SW 1271 (cell line): ENCODE measurements around the gene SUN1.
"Not testable (repeated sequence)": the region's sequence is repeated elsewhere in the genome, so short reads cannot be mapped to it uniquely, and the experiment has no call there.

Source experiments
- DNase-seq, 2 experiments: peaks; one replicate each; lab custom pipeline; 2025; lab: John Stamatoyannopoulos, UW

SUN1 gene

DNA sequence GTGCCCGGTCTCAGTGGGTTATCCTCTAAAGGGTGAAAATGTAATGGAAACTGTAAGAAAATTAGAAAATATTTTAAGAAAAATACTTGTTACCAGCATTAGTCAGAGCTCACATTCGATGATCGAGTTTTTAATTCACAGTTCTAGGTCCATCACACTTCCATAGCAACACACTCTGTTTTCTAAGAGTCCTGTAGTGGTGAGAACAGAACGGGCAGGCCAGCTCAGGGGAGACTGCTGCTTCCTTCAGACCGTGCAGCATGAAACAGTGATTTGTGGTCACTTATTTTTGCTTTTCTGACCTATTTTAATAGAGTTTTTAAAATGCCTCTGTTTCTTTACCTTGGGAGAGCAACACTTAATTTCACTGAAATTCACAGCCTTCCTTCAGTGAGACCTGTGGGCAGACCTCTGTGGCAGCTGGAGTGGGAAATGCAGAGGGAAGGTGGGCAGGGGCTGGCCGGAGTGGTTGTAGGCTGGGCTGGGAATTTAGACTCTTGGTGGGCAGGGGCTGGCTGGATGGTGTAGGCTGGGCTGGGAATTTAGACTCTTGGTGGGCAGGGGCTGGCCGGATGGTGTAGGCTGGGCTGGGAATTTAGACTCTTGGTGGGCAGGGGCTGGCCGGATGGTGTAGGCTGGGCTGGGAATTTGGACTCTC is 1.5 kb downstream of the SUN1 start:
- no peak for DNase-seq

DNA sequence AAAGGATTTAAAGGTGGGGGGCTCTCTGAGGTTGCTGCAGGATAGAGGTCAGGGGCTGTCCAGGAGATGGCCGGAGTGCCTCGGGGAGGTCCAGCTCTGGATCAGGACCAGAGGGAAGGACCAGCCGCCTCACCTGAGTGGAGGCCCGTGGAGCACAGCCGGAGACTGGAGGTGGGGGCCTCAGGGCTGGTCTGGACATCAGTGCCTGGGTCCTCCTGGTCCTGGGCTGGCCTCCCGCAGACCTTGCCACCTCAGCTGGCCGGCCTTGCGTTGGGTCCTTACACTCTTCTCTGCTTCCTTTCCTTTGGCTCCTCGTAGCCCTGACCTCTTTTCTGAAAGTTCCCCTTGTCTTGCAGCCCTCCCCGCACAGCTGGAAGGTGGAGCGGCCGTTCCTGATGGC is 2.0 kb downstream of the SUN1 start:
- DNase-seq, result no peak

DNA sequence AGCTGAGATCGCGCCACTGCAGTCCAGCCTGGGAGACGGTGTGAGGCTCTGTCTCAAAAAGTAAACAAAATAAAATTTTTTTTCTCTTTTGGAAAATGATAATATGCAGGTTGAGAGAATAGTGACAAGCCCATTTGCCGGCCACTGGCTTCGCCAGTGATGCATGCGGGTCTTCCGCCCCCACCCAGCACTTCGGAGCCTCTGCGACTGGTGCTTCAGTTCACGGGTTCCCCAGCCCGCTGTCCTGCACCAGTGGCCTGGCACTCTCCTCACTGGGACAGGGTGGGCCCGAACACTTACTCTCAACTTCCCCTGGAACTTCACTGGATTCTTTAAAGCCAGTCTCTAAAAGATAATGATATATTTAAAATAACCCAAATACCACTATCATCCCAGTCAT is 2.7 kb downstream of the SUN1 start:
- no peak for DNase-seq

DNA sequence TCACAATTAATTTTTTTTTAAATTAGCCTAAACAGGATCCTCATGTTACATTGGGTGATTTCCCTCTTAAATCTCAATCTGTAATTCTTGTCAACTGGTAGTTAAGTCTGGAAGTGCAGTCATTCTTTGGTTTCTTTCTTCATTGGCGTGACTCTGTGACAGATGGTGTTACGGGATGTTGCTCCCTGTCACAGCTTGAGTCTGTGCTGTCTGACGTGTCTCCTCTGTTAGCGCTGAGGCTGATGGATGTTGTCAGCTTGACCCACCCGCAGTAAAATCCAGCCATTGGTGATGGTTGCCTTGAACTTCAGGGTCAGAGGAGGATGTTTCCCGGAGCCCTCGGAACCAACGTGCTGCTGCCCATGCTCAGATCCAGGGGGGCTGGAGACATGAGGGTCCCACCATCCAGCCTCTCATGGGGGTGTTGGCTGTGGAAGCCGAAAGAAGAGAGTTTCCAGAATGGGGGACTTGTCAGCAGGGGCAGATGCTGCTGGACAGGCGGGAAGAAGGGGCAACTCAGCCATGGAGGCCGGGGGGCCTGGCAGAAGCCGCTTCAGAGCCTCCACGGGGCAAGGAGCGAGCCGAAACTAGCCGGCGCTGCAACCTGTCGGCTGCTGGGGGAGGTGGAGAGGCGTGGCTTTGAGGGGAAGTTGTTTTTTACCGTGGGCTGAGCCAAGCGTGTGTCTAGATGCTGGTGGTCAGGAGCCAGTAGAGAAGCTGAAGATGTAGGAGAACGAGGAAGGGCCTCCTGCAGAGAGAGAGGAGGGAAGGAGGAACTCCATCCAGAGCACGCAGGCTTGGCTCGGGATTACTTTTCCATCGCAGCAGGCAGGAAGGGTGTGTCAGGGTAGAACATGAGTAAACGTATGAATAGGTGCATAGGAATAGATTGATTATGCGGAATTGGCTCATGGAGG is 3.5 kb downstream of the SUN1 start:
- no peak for DNase-seq

- DNase-seq, result peak in 1 of 2 experiments; percentile 48
These were observed 4.2 kb downstream of the SUN1 start for GRCh38 chr7:836429-836828.

DNA sequence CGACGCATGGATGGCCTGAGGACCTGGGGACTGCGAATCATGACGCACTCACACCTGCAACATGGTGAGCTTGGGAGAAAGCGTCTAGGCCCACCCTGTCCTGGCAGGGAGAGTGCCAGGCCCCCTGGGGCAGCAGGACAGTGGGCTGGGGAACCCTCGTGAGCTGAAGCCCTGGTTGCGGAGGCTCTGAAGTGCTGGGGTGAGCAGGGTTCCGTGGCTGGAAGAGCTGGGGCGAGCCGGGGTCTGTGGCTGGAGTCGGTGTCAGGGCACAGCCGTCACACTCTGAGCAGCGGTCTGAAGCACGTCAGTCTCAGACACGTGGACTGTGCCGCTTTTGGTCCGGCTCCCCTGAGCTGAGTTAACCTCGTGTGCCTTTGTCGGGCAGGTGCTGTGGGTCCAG is 4.7 kb downstream of the SUN1 start:
- no peak for DNase-seq

DNA sequence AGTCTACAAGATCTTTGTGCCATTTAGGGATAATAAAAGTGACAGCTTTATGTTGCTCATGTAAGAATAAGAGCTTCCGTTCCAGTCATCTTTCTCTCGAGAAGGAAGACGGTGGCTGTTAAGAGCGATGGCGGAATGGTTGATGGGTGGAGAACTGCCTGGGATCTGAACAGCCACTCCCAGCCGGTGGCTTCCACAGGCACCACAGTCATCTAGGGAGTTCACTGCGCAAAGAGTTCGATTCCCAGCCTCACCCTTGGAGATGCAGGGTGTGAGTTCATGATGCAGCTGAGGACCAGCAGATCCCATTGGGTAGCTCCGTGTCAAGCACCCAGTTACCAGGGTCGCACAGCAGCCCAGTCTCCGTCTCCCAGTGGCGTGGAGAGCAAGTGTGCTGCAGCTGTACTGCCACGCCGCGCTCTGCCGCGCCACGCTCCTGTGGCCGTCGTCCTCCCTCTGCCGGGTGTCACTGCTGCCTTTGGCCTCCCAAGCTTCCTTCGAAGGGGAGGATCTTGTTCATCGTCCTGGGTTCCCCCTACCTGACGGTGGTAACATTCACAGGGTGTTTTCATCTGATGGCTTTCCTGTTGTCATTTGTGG is 7.8 kb downstream of the SUN1 start:
- DNase-seq, result no peak

DNA sequence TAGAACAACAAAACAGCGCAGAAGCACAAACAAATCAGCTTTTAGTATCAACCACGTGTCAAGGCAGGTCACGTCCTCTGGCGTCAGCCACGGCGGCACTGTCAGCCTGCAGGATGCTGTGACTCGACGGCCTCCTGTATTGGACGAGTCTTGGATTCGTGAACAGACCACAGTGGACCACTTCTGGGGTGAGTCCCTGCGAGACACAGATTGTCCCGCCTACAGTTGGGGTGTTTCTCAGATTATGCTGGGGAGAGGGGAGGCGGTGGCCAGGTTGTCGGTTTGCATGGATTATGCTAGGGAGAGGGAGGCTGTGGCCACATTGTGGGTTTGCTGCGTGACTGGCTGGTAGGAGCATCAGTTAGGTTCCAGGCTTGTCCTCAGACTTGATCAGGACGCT is 9.7 kb downstream of the SUN1 start:
- no peak for DNase-seq

- no peak for DNase-seq
These were observed 10.3 kb downstream of the SUN1 start for GRCh38 chr7:842431-843031.

DNA sequence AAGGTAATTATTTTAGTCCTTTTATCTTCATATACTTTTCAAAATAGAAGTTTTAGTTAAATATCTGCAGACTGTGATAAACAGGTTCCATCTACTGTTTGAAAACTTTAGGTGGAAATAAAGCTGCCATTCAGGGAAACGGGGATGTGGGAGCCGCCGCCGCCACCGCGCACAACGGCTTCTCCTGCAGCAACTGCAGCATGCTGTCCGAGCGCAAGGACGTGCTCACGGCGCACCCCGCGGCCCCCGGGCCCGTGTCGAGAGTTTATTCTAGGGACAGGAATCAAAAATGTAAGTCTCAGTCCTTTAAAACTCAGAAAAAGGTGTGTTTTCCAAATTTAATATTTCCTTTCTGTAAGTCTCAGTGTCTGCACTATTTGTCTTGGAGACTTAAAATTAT is 11.0 kb downstream of the SUN1 start:
- DNase-seq, result no peak

- DNase-seq, result no peak
These were observed 11.8 kb downstream of the SUN1 start for GRCh38 chr7:844043-844442.

- no peak for DNase-seq
These were observed 12.2 kb downstream of the SUN1 start for GRCh38 chr7:844514-844913.

DNA sequence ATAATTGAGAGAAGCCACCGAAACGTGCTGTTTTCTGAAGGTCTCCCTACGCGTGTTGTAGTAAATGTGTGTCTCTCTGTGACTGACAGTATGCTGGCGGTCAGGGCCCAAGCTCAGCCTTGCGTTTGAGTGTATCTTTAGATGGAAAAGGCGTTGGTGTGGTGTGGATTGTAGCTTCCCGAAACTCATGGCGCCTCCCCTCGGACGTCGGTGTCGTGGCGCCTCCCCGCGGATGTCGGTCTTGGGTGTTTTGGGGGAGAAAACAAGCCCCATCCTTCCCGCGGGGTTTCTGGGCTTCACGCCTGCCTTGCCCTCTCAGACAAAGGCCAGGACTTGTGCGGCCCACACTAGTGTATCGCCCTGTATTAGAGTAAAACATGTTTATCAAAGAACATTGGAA is 12.8 kb downstream of the SUN1 start:
- DNase-seq, result no peak

- no peak for DNase-seq
These were observed 13.5 kb downstream of the SUN1 start for GRCh38 chr7:845731-846130.

DNA sequence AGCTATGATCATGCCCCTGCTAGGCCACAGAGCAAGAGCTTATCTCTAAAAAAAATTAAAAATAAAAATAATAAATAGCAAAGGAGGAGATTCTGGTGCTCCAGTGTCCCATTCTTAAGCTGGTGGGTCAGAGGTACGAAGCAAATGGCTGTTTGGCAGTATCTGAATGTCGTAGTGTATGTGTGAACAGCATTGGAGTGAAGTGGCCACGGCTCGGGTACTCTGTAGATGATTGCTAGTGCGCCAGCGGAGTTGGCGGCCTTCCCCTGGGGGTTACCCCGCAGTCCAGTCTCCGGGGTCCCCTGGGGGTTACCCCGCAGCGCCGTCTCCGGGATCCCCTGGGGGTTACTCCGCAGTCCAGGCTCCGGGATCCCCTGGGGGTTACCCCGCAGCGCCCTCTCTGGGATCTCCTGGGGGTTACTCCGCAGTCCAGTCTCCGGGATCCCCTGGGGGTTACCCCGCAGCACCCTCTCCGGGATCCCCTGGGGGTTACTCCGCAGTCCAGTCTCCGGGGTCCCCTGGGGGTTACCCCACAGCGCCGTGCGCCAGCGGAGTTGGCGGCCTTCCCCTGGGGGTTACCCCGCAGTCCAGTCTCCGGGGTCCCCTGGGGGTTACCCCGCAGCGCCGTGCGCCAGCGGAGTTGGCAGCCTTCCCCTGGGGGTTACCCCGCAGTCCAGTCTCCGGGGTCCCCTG is 14.8 kb downstream of the SUN1 start:
- DNase-seq, result not testable (repeated sequence)

DNA sequence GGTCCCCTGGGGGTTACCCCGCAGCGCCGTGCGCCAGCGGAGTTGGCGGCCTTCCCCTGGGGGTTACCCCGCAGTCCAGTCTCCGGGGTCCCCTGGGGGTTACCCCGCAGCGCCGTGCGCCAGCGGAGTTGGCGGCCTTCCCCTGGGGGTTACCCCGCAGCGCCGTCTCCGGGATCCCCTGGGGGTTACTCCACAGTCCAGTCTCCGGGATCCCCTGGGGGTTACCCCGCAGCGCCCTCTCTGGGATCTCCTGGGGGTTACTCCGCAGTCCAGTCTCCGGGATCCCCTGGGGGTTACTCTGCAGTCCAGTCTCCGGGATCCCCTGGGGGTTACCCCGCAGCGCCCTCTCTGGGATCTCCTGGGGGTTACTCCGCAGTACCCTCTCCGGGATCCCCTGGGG is 15.5 kb downstream of the SUN1 start:
- not testable (repeated sequence) for DNase-seq

DNA sequence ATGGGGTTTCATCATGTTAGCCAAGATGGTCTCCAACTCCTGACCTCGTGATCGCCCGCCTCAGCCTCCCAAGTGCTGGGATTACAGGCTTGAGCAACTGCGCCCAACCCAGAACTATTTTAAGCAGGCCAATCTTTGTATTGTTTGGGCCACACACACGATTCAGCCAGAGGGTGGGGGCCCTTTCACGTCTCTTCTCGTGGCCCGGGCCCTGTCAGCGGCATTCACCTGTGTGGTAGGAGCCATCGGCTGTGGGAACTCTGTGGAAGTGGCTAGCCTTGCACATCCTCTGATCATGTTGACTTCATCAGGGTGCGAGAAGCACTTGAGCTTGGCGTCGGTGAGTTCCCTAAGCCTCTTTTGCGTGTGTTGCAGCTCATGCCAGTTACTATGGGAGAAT is 16.9 kb downstream of the SUN1 start:
- DNase-seq, result no peak

- DNase-seq, result no peak
These were observed 17.5 kb downstream of the SUN1 start for GRCh38 chr7:849781-850180.

DNA sequence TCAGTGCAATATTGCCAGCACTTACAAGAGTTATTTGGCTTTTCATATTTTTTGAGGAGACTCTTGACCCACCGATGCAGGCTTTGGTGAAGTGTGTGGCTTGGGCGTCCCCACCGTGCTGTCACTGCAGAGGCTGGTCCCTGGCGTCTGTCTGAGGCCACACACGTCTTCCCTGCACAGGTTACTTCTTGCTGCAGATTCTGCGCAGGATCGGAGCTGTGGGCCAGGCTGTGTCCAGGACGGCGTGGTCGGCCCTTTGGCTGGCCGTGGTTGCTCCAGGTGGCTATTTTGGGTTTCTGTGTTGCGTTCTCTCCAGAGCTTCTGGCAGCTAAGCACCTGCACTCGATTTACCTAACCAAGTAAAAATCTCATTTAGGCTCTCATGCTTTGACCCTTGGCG is 18.9 kb downstream of the SUN1 start:
- no peak for DNase-seq

DNA sequence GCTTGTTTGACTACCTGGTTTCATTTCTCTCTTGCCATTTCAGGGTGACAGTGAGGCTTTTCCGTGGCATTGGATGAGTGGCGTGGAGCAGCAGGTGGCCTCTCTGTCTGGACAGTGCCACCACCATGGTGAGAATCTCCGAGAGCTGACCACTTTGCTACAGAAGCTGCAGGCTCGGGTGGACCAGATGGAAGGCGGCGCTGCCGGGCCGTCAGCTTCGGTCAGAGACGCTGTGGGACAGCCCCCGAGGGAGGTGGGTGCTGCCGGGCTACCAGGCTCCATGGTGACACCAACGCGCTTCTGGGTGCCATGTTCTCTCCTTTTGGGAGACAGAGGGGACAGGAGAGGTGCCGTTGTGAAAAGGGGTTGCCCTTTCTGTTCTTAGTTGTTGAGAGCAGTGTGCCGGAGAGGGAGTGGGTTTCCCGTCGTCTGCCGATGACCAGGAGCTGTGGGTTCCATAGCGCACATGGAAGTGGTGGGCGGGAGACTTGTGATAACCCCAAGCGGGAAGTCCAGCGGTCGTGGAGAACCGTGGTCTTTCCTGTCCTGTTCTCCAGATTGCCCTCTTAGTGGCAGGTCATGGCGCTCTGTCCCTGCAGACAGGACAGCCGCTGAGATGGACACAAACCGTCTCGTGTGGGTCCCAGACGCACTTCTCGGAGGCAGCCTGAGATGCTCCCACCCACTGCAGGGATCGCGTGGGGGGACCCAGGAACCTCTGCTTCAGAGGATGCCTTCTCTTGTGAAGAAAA is 21.3 kb downstream of the SUN1 start:
- no peak for DNase-seq

GRCh38 chr7:854118-854775 is 22.0 kb downstream of the SUN1 start:
- no peak for DNase-seq
